ENCODE data around the gene TSC22D2.

Gene TSC22D2

GRCh38 chr3:150449169-150449721 is 41.1 kb downstream of the TSC22D2 start:
- H3K4me3 Mint-ChIP-seq: no peak overlapping the region
- H3K36me3 Mint-ChIP-seq (ENCODE audit: low read depth): peaks cover 48% of the 10 kb centered on the region
- no peak for DNase-seq
- no peaks in the 10 kb centered on the region for H3K27me3 Mint-ChIP-seq (ENCODE audit: low read depth, poor library complexity)
- H3K4me1 Mint-ChIP-seq: peaks cover 17% of the 10 kb centered on the region
- TF ChIP-seq CTCF (IDR thresholded peaks at IDR 0.05): no peak
- H3K27ac Mint-ChIP-seq: no peak overlapping the region
- H3K9me3 Mint-ChIP-seq: no peaks in the 10 kb centered on the region

GRCh38 chr3:150450916-150451315 is 42.8 kb downstream of the TSC22D2 start:
- Mint-ChIP-seq H3K9me3 (no peaks in the 10 kb centered on the region), H3K27ac (peak overlapping the region; percentile 28), H3K4me1 (peaks cover 17% of the 10 kb centered on the region), H3K36me3 (ENCODE audit: low read depth) (peaks cover 50% of the 10 kb centered on the region), H3K27me3 (ENCODE audit: low read depth, poor library complexity) (no peaks in the 10 kb centered on the region), H3K4me3 (no peak overlapping the region)
- DNase-seq: no peak
- TF ChIP-seq CTCF (IDR thresholded peaks at IDR 0.05): no peak

GRCh38 chr3:150451329-150452048 is 43.4 kb downstream of the TSC22D2 start:
- Mint-ChIP-seq H3K9me3 (no peaks in the 10 kb centered on the region), H3K27me3 (ENCODE audit: low read depth, poor library complexity) (no peaks in the 10 kb centered on the region), H3K4me3 (no peak overlapping the region), H3K4me1 (peaks cover 17% of the 10 kb centered on the region), H3K36me3 (ENCODE audit: low read depth) (peaks cover 47% of the 10 kb centered on the region), H3K27ac (peak overlapping the region; percentile 39)
- DNase-seq: no peak
- no peak for TF ChIP-seq CTCF (IDR thresholded peaks at IDR 0.05)

- no peak for DNase-seq
- H3K27ac Mint-ChIP-seq: no peak overlapping the region
- no peak overlapping the region for H3K4me3 Mint-ChIP-seq
- H3K36me3 Mint-ChIP-seq (ENCODE audit: low read depth): peaks cover 48% of the 10 kb centered on the region
- no peaks in the 10 kb centered on the region for H3K9me3 Mint-ChIP-seq
- H3K27me3 Mint-ChIP-seq (ENCODE audit: low read depth, poor library complexity): no peaks in the 10 kb centered on the region
- peaks cover 9% of the 10 kb centered on the region for H3K4me1 Mint-ChIP-seq
- no peak for TF ChIP-seq CTCF (IDR thresholded peaks at IDR 0.05)
These were observed 45.3 kb downstream of the TSC22D2 start for GRCh38 chr3:150453353-150453752.

GRCh38 chr3:150454085-150454484 is 46.0 kb downstream of the TSC22D2 start:
- H3K4me1 Mint-ChIP-seq: peaks cover 9% of the 10 kb centered on the region
- TF ChIP-seq CTCF (IDR thresholded peaks at IDR 0.05): no peak
- no peaks in the 10 kb centered on the region for H3K9me3 Mint-ChIP-seq
- no peaks in the 10 kb centered on the region for H3K27me3 Mint-ChIP-seq (ENCODE audit: low read depth, poor library complexity)
- DNase-seq: no peak
- H3K27ac Mint-ChIP-seq: no peak overlapping the region
- H3K36me3 Mint-ChIP-seq (ENCODE audit: low read depth): peaks cover 55% of the 10 kb centered on the region
- H3K4me3 Mint-ChIP-seq: no peak overlapping the region

- Mint-ChIP-seq H3K4me1 (peaks cover 4% of the 10 kb centered on the region), H3K27me3 (ENCODE audit: low read depth, poor library complexity) (no peaks in the 10 kb centered on the region), H3K27ac (no peak overlapping the region), H3K4me3 (no peak overlapping the region), H3K9me3 (no peaks in the 10 kb centered on the region), H3K36me3 (ENCODE audit: low read depth) (peaks cover 56% of the 10 kb centered on the region)
- TF ChIP-seq CTCF (IDR thresholded peaks at IDR 0.05): no peak
- no peak for DNase-seq
These were observed 46.5 kb downstream of the TSC22D2 start for GRCh38 chr3:150454622-150455021.
